GM21825 (cell line): ENCODE measurements around the gene PTMA.
"Not testable (repeated sequence)": the region's sequence is repeated elsewhere in the genome, so short reads cannot be mapped to it uniquely, and the experiment has no call there.

Experiments
- ATAC-seq: cut with Tn5 transposase; IDR thresholded peaks from one replicate; pipeline ENCODE4 v1.9.1; 2021; ENCODE audit warnings: mild to moderate bottlenecking, moderate library complexity; ENCODE audit not compliant: unreplicated experiment

PTMA gene

DNA sequence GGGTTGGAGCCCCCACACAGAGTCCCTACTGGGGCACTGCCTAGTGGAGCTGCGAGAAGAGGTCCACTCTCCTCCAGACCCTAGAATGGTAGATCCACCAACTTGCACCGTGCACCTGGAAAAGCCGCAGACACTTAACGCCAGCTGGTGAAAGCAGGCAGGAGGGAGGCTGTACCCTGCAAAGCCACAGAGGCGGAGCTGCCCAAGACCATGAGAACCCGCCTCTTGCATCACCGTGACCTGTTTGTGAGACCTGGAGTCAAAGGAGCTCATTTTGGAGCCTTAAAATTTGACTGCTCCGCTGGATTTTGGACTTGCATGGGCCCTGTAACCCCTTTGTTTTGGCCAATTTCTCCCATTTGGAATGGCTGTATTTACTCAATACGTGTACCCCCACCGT lies 40.7 kb downstream of the PTMA start:
- ATAC-seq, result not testable (repeated sequence)

DNA sequence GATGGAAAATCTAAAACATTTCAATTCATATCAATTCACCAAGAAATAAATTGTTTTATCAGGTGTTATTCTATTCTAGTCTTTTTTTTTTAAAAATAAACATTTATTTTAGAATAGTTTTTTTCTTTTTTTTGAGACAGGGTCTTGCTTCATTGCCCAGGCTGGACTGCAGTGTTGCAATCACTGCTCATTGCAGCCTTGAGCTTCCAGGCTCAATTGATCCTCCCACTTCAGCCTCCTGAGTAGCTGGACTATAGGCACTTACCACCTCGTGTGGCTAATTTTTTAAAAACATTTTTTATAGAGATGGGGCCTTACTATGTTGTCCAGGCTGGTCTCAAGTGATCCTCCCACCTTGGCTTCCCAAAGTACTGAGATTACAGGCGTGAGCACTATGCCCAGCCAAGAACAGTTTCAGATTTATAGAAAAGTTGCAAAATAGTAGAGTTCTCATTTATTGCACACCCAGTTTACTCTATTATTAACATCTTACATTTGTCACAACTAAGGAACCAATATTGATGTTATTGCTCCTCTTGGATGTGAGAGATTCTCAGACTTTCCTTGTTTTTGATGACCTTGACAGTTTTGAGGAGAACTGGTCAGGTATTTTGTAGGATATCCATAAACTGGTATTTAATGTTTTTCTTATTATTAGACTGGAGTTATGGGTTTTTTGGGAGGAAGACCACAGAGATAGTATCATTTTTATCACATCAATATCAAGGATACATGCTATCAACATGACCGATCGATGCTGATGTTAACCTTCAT lies 42.9 kb downstream of the PTMA start:
- ATAC-seq, result no peak

DNA sequence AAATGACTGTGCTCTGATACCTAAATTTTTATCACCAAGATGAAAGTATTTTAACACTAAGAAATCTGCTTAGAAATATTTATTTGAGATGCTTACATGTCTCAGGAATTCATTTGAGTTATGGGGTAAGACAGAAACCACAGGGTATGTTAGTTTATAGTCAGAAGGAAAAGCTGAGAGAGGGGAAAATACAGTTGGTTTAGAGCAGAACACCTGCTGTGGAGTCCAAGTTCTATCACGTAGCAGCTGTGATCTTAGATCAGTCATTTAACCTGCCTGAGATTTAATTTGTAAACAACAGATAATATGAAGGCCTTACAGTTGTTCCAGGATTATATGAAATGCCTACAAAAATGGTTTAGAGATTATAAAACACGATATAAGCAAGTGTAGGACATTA lies 43.7 kb downstream of the PTMA start:
- no peak for ATAC-seq

DNA sequence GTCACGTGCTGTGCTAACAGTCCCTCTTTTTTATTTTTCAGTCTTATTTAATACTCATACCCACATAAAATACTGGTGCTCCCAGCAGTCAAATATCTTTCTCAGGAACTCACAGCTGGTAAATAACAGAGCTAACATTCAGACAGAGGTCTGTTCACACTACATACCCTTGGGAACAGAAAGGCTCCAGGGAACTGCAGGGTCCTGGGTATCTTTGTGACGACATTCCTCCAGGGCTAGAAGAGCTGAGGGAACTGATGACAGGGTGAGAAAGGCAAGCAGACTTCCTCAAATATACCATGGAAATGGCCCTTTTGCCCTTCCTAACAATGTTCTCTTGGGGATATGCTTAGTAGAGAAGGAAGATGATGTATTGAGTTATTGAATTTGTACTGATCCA lies 53.4 kb downstream of the PTMA start:
- ATAC-seq, result no peak
